BJ (cell line): ENCODE results near the gene FHL3. TPM values are rescaled to one million over a fixed set of nuclear protein-coding genes. Genes with fewer than 3 reads are reported as not detected.
"Not testable (repeated sequence)": the region's sequence is repeated elsewhere in the genome, so short reads cannot be mapped to it uniquely, and the experiment has no call there.

Experiments
- CTCF ChIA-PET: fragments of 350-600 bp; formaldehyde crosslinking; extraction: SDS; loops from one replicate; lab custom pipeline; 2021; ENCODE audit warnings: antibody characterized with exemption, inconsistent platforms; lab: Yijun Ruan, JAX
- POLR2A ChIA-PET: fragments of 300-600 bp; sonication (Branson Sonifier 250); formaldehyde crosslinking; extraction: SDS; loops from one replicate; lab custom pipeline; 2021; ENCODE audit warnings: antibody characterized with exemption; lab: Charles Lee
- DNase-seq: peaks from one replicate; pipeline ENCODE4 v3.0.0-alpha.2; 2011; ENCODE audit warnings: low read depth
- H3K27me3 ChIP-seq: 2 replicates; pipeline ENCODE4 v1.6.0; 2011; ENCODE audit warnings: low read length; ENCODE audit not compliant: control insufficient read depth, insufficient read depth
- H3K36me3 ChIP-seq: 2 replicates; pipeline ENCODE4 v1.5.1; 2011; ENCODE audit warnings: low read length; ENCODE audit not compliant: control insufficient read depth, insufficient read depth
- H3K4me3 ChIP-seq: 2 replicates; pipeline ENCODE4 v1.5.1; 2011; ENCODE audit warnings: low read depth, mild to moderate bottlenecking, control low read depth, low read length
- polyA plus RNA-seq: library from polyadenylated mRNA; depleted of rRNA; stranded (reverse); fragments of >200 nt; gene quantifications from 2 replicates; pipeline ENCODE4 v1.2.3, GENCODE V29; 2011
- TF ChIP-seq, protein P1 (sequence below): IDR thresholded peaks from 2 replicates; pipeline ENCODE4 v1.5.1; 2011; ENCODE audit warnings: low read depth, mild to moderate bottlenecking, control low read depth, inconsistent platforms, low read length, moderate library complexity; ENCODE audit not compliant: insufficient read depth

FHL3 gene
- polyA plus RNA-seq, 1 experiment, result 13.0 TPM

DNA sequence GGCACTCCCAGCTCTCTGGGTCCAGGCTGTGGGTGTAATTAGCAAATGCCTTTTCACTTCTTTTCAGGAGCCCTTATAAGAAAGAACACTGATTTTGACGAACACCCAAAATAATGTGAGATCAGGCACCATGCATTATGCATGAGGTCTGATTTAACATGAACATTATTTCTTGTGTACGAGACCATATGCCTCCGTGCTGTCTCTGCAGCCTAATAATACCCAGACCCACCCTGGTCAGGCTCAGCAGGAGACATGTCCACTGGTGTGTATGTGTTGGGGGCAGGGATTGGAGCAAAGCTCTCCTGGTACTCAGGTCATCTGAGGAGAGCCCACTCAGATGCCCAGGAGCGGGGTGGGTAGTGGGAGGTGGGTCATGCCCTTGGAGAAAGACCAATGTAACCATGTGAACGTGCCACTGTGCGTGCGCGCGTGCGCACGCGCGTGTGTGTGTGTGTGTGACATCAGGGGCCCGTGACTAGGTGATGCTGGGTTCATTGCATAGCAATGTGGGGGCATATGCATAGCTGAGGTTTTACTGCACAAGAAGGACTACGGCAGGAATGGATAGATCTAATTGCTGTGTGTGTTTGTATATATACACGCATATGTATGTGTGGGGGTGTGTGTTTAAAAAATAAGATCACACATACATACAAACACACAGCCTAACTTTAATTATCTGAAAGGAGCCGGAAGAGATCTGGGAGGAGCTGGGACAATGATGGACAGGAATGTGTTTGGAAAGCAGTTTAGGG is 34.2 kb upstream of the FHL3 start:
- ChIA-PET POLR2A (no interaction called here), CTCF (interaction anchor here (1.0 to 2.8 kb wide), 3 partner anchors 9 to 13 kb away, joined by 4 to 10 read pairs (median 5); no protein-coding TSS in a partner anchor)
- DNase-seq, result no peak
- Histone ChIP-seq H3K36me3 (no peaks in the 10 kb centered on the region), H3K27me3 (peaks cover 32% of the 10 kb centered on the region), H3K4me3 (no peak overlapping the region)
- TF ChIP-seq, protein P1, sequence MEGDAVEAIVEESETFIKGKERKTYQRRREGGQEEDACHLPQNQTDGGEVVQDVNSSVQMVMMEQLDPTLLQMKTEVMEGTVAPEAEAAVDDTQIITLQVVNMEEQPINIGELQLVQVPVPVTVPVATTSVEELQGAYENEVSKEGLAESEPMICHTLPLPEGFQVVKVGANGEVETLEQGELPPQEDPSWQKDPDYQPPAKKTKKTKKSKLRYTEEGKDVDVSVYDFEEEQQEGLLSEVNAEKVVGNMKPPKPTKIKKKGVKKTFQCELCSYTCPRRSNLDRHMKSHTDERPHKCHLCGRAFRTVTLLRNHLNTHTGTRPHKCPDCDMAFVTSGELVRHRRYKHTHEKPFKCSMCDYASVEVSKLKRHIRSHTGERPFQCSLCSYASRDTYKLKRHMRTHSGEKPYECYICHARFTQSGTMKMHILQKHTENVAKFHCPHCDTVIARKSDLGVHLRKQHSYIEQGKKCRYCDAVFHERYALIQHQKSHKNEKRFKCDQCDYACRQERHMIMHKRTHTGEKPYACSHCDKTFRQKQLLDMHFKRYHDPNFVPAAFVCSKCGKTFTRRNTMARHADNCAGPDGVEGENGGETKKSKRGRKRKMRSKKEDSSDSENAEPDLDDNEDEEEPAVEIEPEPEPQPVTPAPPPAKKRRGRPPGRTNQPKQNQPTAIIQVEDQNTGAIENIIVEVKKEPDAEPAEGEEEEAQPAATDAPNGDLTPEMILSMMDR, result no peak

- Histone ChIP-seq H3K27me3 (peaks cover 27% of the 10 kb centered on the region), H3K4me3 (no peak overlapping the region), H3K36me3 (no peaks in the 10 kb centered on the region)
- ChIA-PET POLR2A (no interaction called here), CTCF (interaction anchor here (1.0 to 2.8 kb wide), 3 partner anchors 9 to 12 kb away, joined by 4 to 10 read pairs (median 5); no protein-coding TSS in a partner anchor)
- TF ChIP-seq, protein P1, result no peak
- no peak for DNase-seq
Observed at GRCh38 chr1:38038861-38039260, 33.5 kb upstream of the FHL3 start.

GRCh38 chr1:38037221-38037939 is 32.1 kb upstream of the FHL3 start:
- Histone ChIP-seq H3K36me3 (no peaks in the 10 kb centered on the region), H3K4me3 (no peak overlapping the region), H3K27me3 (peaks cover 16% of the 10 kb centered on the region)
- TF ChIP-seq, protein P1, result peak; percentile 29
- CTCF ChIA-PET, result interaction anchor here (0.6 to 1.6 kb wide), 4 partner anchors 8 to 802 kb away, joined by 3 read pairs; no protein-coding TSS in a partner anchor
- POLR2A ChIA-PET, result no interaction called here
- no peak for DNase-seq

- Histone ChIP-seq H3K4me3 (no peak overlapping the region), H3K27me3 (peaks cover 4% of the 10 kb centered on the region; the same call in 1 of the 2 replicates), H3K36me3 (no peaks in the 10 kb centered on the region)
- TF ChIP-seq, protein P1, result no peak
- ChIA-PET POLR2A (no interaction called here), CTCF (no interaction called here)
- no peak for DNase-seq
Observed at GRCh38 chr1:38034871-38035270, 29.6 kb upstream of the FHL3 start.

DNA sequence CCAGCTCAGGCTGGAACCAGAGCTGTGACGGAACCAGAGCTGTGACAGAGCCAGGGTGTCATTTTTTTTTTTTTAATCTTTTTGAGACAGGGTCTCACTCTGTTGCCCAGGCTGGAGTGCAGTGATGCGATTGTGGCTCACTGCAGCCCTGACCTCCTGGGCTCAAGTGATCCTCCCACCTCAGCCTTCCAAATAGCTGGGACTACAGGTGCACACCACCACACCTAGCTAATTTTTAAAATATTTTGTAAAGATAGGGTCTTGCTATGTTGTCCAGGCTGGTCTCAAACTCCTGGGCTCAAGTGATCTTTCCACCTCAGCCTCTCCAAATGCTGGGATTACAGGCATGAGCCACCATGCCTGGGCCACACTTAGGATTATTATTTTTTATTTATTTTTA is 27.7 kb upstream of the FHL3 start:
- CTCF ChIA-PET, result interaction anchor here (1.1 to 1.7 kb wide), 2 partner anchors 9 to 802 kb away, joined by 3 to 6 read pairs; no protein-coding TSS in a partner anchor
- POLR2A ChIA-PET, DNase-seq: not testable (repeated sequence)

More for the DNA sequence above, 27.7 kb upstream of the FHL3 start:
- H3K27me3 ChIP-seq, H3K4me3 ChIP-seq, H3K36me3 ChIP-seq: not testable (repeated sequence)
